SK-N-SH (cell line): ENCODE measurements around the gene NR2E3. TPM values are rescaled to one million over a fixed set of nuclear protein-coding genes. Genes with fewer than 3 reads are reported as not detected.

ENCODE experiments used
- CTCF ChIA-PET: fragments of 300-600, 350-600 bp; formaldehyde crosslinking; extraction: SDS; loops from one replicate; lab custom pipeline; 2021; lab: Yijun Ruan, JAX
- POLR2A ChIA-PET: fragments of 350-600 bp; sonication (Branson Sonifier 250); formaldehyde crosslinking; extraction: SDS; loops from one replicate; lab custom pipeline; 2020; ENCODE audit warnings: antibody characterized with exemption, inconsistent platforms; lab: Yijun Ruan, JAX
- DNase-seq: peaks from one replicate; pipeline ENCODE4 v3.0.0; 2012
- H2AFZ ChIP-seq: fragments of 200-600 bp; sonication (generic); 2 replicates; pipeline ENCODE4 v1.8.1; 2016; ENCODE audit warnings: antibody characterized with exemption, mild to moderate bottlenecking, low read depth
- H3F3A ChIP-seq: fragments of 200-600 bp; sonication (generic); replicated peaks from 2 replicates; pipeline ENCODE3; 2016; ENCODE audit warnings: antibody characterized with exemption, mild to moderate bottlenecking; ENCODE audit not compliant: insufficient read depth
- H3K27ac ChIP-seq, 2 experiments: fragments of 200-500 bp in 1 of 2; fragments of 200-600 bp in 1 of 2; sonication (Bioruptor generic) in 1 of 2; sonication (generic), shearing (Covaris generic) in 1 of 2; 2 replicates each; pipeline versions ENCODE4 v1.5.1 to v1.6.1; 2014 to 2016; ENCODE audit warnings: low read depth in 2 of 2, inconsistent platforms in 1 of 2, low read length in 1 of 2, mild to moderate bottlenecking in 1 of 2, mixed read lengths in 1 of 2
- H3K27me3 ChIP-seq: fragments of 200-600 bp; sonication (generic), shearing (Covaris generic); 2 replicates; pipeline ENCODE4 v1.6.1; 2016; ENCODE audit warnings: mixed run types; ENCODE audit not compliant: insufficient read depth
- H3K36me3 ChIP-seq, 2 experiments: fragments of 200-500 bp in 1 of 2; fragments of 200-600 bp in 1 of 2; sonication (Bioruptor generic) in 1 of 2; sonication (generic) in 1 of 2; replicated peaks in 1 of 2; 2 replicates each; pipeline versions ENCODE3 to v1.5.1; 2014 to 2016; ENCODE audit warnings: low read length in 1 of 2, mild to moderate bottlenecking in 1 of 2; ENCODE audit not compliant: insufficient read depth in 2 of 2, control insufficient read depth in 1 of 2
- H3K4me1 ChIP-seq, 2 experiments: fragments of 200-500 bp in 1 of 2; fragments of 200-600 bp in 1 of 2; sonication (Bioruptor generic) in 1 of 2; sonication (generic), shearing (Covaris generic) in 1 of 2; 2 replicates each; pipeline versions ENCODE4 v1.5.1 to v1.6.1; 2014 to 2016; ENCODE audit warnings: low read depth in 1 of 2, low read length in 1 of 2, mixed run types in 1 of 2; ENCODE audit not compliant: insufficient read depth in 2 of 2, control insufficient read depth in 1 of 2
- H3K4me2 ChIP-seq: fragments of 200-600 bp; sonication (generic), shearing (Covaris generic); 2 replicates; pipeline ENCODE4 v1.6.1; 2017; ENCODE audit warnings: mixed run types
- H3K4me3 ChIP-seq, 2 experiments: fragments of 200-500 bp in 1 of 2; fragments of 200-600 bp in 1 of 2; sonication (Bioruptor generic) in 1 of 2; sonication (generic), shearing (Covaris generic) in 1 of 2; 2 replicates each; pipeline versions ENCODE4 v1.5.1 to v1.8.1; 2014 to 2016; ENCODE audit warnings: low read depth in 2 of 2, inconsistent platforms in 1 of 2, low read length in 1 of 2, mild to moderate bottlenecking in 1 of 2, mixed read lengths in 1 of 2, moderate library complexity in 1 of 2
- H3K79me2 ChIP-seq: fragments of 200-600 bp; sonication (generic); 2 replicates; pipeline ENCODE4 v1.8.1; 2017; ENCODE audit warnings: mild to moderate bottlenecking; ENCODE audit not compliant: insufficient read depth
- H3K9ac ChIP-seq: fragments of 200-600 bp; sonication (generic); 2 replicates; pipeline ENCODE4 v1.6.1; 2017; ENCODE audit warnings: mixed run types
- H3K9me2 ChIP-seq: fragments of 200-600 bp; sonication (generic); 2 replicates; pipeline ENCODE4 v1.6.1; 2017; ENCODE audit warnings: mixed run types
- H3K9me3 ChIP-seq: fragments of 200-600 bp; sonication (generic); 2 replicates; pipeline ENCODE4 v1.6.1; 2017; ENCODE audit warnings: mixed run types, mild to moderate bottlenecking, moderate library complexity
- H4K20me1 ChIP-seq: fragments of 200-600 bp; sonication (generic); 2 replicates; pipeline ENCODE4 v1.6.1; 2017; ENCODE audit warnings: mild to moderate bottlenecking, mixed run types; ENCODE audit not compliant: insufficient read depth
- EP300 ChIP-seq, 2 experiments: IDR thresholded peaks; 2 replicates each; pipeline versions ENCODE4 v1.4.0 to v1.6.1; 2012; ENCODE audit warnings: borderline replicate concordance in 1 of 2, low read depth in 1 of 2, low read length in 1 of 2
- FOXJ3 ChIP-seq: sonication (generic); formaldehyde crosslinking; IDR thresholded peaks from 2 replicates; pipeline ENCODE4 v1.5.1; 2020; ENCODE audit warnings: mild to moderate bottlenecking, missing genetic modification reagents
- FOXM1 ChIP-seq: IDR thresholded peaks from 2 replicates; pipeline ENCODE4 v1.4.0; 2012; ENCODE audit warnings: low read depth, mild to moderate bottlenecking
- IRF3 ChIP-seq: fragments of 150-350 bp; IDR thresholded peaks from 2 replicates; pipeline ENCODE4 v1.6.1; 2016; ENCODE audit warnings: mild to moderate bottlenecking, low read depth, low read length
- JUND ChIP-seq: IDR thresholded peaks from 2 replicates; pipeline ENCODE4 v1.4.0; 2012
- MXI1 ChIP-seq: IDR thresholded peaks from 2 replicates; pipeline ENCODE4 v1.6.1; 2012; ENCODE audit warnings: mild to moderate bottlenecking, low read depth, low read length, improper control_type of control experiment
- NRF1 ChIP-seq: IDR thresholded peaks from 2 replicates; pipeline ENCODE4 v1.6.1; 2012; ENCODE audit warnings: low read depth, mild to moderate bottlenecking, low read length
- PBX3 ChIP-seq: IDR thresholded peaks from 2 replicates; pipeline ENCODE4; 2012
- RAD21 ChIP-seq: IDR thresholded peaks from 2 replicates; pipeline ENCODE4 v1.6.1; 2012; ENCODE audit warnings: mild to moderate bottlenecking, low read length
- RFX5 ChIP-seq: IDR thresholded peaks from 2 replicates; pipeline ENCODE4 v1.6.1; 2012; ENCODE audit warnings: mild to moderate bottlenecking, improper control_type of control experiment, low read length
- RXRA ChIP-seq: IDR thresholded peaks from 2 replicates; pipeline ENCODE4 v1.4.0; 2012; ENCODE audit warnings: low read depth, mild to moderate bottlenecking, borderline replicate concordance
- SMC3 ChIP-seq: IDR thresholded peaks from 2 replicates; pipeline ENCODE4 v1.6.1; 2012; ENCODE audit warnings: low read depth, low read length, improper control_type of control experiment
- TCF12 ChIP-seq: IDR thresholded peaks from 2 replicates; pipeline ENCODE4 v1.4.0; 2012
- TEAD4 ChIP-seq: IDR thresholded peaks from 2 replicates; pipeline ENCODE4 v1.4.0; 2012; ENCODE audit warnings: mild to moderate bottlenecking, borderline replicate concordance; ENCODE audit not compliant: insufficient read depth
- USF2 ChIP-seq: fragments of 150-350 bp; IDR thresholded peaks from 2 replicates; pipeline ENCODE4 v1.6.1; 2017; ENCODE audit warnings: antibody characterized with exemption, low read length, low read depth, borderline replicate concordance
- YY1 ChIP-seq: IDR thresholded peaks from 2 replicates; pipeline ENCODE4 v1.4.0; 2012; ENCODE audit warnings: low read depth, mild to moderate bottlenecking
- WGBS: methylation state at CpG from one replicate; pipeline ENCODE4 v1.1.6; 2017; ENCODE audit warnings: low lambda C conversion rate; 5-methylcytosine and 5-hydroxymethylcytosine counted together
- polyA plus RNA-seq, 3 experiments: library from polyadenylated mRNA; depleted of rRNA; stranded (reverse); fragments of >200 nt; gene quantifications; 2 replicates each; pipeline ENCODE4 v1.2.3, GENCODE V29; 2012

The NR2E3 gene
- polyA plus RNA-seq, 1 of the 3 experiments (the other 2 are of a cell fraction): 0.18 TPM

DNA sequence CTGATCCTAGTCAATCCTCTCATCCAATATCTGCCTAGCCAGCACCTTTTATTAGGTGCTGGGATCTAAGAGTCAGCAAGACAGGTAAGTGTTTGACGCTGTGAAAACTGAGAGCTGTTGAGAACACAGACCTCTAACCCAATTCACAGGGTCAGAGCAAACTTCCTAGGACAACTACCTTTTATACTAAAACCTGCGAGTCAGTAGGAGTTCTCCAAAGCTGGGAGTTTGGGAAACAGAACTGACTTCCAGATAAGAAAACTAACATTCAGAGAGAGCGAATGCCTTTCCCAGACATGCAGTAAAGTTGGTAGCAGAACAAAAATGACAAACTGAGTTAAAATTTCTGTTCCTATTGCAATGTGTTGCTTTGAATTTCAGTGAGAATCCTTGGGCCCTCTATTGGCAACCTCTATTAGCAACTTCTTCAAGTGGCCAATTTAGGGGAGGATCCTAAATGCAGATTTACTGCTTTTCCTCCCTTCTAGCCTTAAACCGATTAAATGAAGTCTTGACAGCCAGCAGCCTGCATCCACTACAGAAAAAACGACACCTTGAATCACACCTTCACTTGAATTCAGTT, 11.3 kb downstream of the NR2E3 start:
- POLR2A ChIA-PET: no interaction called here
- H3K36me3 ChIP-seq: peaks cover 22 to 34% of the 10 kb centered on the region in 2 experiments
- no peaks in the 10 kb centered on the region for H3K4me1 ChIP-seq
- H3K9ac ChIP-seq: no peak overlapping the region
- H4K20me1 ChIP-seq: no peaks in the 10 kb centered on the region
- no peaks in the 10 kb centered on the region for H3K27me3 ChIP-seq
- no peak for DNase-seq
- H2AFZ ChIP-seq: no peak overlapping the region
- no peaks in the 10 kb centered on the region for H3K9me3 ChIP-seq
- no peak overlapping the region for H3K4me2 ChIP-seq
- H3K27ac ChIP-seq: no peak overlapping the region
- no peak overlapping the region for H3K4me3 ChIP-seq
- TF ChIP-seq USF2 (no peak), PBX3 (no peak)
- TF ChIP-seq, all 33 proteins: peak for 0
- CTCF ChIA-PET: no interaction called here
- 91% methylated on average over 5 of the region's 5 CpGs for WGBS
- no peaks in the 10 kb centered on the region for H3K9me2 ChIP-seq
- no peaks in the 10 kb centered on the region for H3F3A ChIP-seq
- no peaks in the 10 kb centered on the region for H3K79me2 ChIP-seq

GRCh38 chr15:71822890-71823630, 12.7 kb downstream of the NR2E3 start:
- Histone ChIP-seq H4K20me1 (no peaks in the 10 kb centered on the region), H3K4me2 (no peak overlapping the region), H3K4me3 (no peak overlapping the region), H3K9me3 (no peaks in the 10 kb centered on the region), H2AFZ (no peak overlapping the region), H3K9ac (no peak overlapping the region), H3K27ac (no peak overlapping the region), H3F3A (no peaks in the 10 kb centered on the region), H3K36me3 (peaks cover 37 to 39% of the 10 kb centered on the region in 2 experiments), H3K4me1 (no peaks in the 10 kb centered on the region), H3K9me2 (no peaks in the 10 kb centered on the region), H3K27me3 (no peaks in the 10 kb centered on the region), H3K79me2 (no peaks in the 10 kb centered on the region)
- no peak for DNase-seq
- ChIA-PET POLR2A (no interaction called here), CTCF (no interaction called here)
- TF ChIP-seq NRF1 (no peak), JUND (no peak), EP300 (IDR thresholded peaks at IDR 0.05; ENCODE audit: borderline replicate concordance in 1 of 2, low read depth in 1 of 2, low read length in 1 of 2) (no peak), SMC3 (no peak), MXI1 (no peak), TCF12 (no peak)
- WGBS: 91% methylated on average over 3 of the region's 3 CpGs

DNA sequence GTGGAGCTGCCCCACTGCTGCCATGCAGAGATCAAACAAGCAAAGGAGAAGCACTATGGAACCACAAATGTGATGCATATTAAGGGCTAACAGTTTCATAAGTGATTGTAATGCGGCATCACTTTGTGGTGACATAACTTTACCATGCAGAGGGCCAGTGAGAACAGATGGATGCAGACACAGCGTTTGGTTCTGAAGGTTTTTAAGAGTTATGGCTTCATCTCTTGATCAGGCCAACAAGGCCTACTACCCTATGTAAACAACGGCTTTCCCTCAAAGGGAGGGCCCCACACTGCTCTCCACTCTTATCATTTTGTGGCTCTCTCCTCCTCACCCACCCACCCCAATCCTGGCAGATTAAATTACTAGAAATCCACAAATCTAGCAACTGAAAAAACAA, 13.4 kb downstream of the NR2E3 start:
- POLR2A ChIA-PET: no interaction called here
- CTCF ChIA-PET: no interaction called here
- WGBS: 92% methylated on average over 3 of the region's 3 CpGs
- TF ChIP-seq RFX5: no peak
- no peak for TF ChIP-seq NRF1
- TF ChIP-seq RAD21: no peak
- no peak for TF ChIP-seq IRF3
- no peak for TF ChIP-seq RXRA
- TF ChIP-seq YY1: no peak
- no peak for TF ChIP-seq TEAD4
- no peak for TF ChIP-seq MXI1
- no peak for TF ChIP-seq FOXM1
- no peak for TF ChIP-seq USF2
- no peak for TF ChIP-seq FOXJ3 (CRISPR knock-in tag)

More for the DNA sequence above, 13.4 kb downstream of the NR2E3 start:
- H3K36me3 ChIP-seq: peaks cover 43 to 44% of the 10 kb centered on the region in 2 experiments
- H3K79me2 ChIP-seq: no peaks in the 10 kb centered on the region
- H3K27ac ChIP-seq: no peak overlapping the region
- H4K20me1 ChIP-seq: no peaks in the 10 kb centered on the region
- no peaks in the 10 kb centered on the region for H3K4me1 ChIP-seq
- no peaks in the 10 kb centered on the region for H3F3A ChIP-seq
- H3K9ac ChIP-seq: no peak overlapping the region
- DNase-seq: no peak
- no peaks in the 10 kb centered on the region for H3K9me3 ChIP-seq
- H2AFZ ChIP-seq: no peak overlapping the region
- H3K27me3 ChIP-seq: no peaks in the 10 kb centered on the region
- no peaks in the 10 kb centered on the region for H3K9me2 ChIP-seq
- H3K4me3 ChIP-seq: no peak overlapping the region
- no peak overlapping the region for H3K4me2 ChIP-seq
